ENCODE data around the gene ARHGEF26.

Gene ARHGEF26

GRCh38 chr3:154161806-154162205, 40.6 kb downstream of the ARHGEF26 start:
- no peak for DNase-seq

- no peak for DNase-seq
Measured at GRCh38 chr3:154164387-154164786, 43.2 kb downstream of the ARHGEF26 start.

- DNase-seq = no peak
Measured at GRCh38 chr3:154168998-154169795, 48.0 kb downstream of the ARHGEF26 start.

- no peak for DNase-seq
Measured at GRCh38 chr3:154169796-154170110, 48.6 kb downstream of the ARHGEF26 start.

- no peak for DNase-seq
Measured at GRCh38 chr3:154170300-154170699, 49.1 kb downstream of the ARHGEF26 start.

- DNase-seq = no peak
Measured at GRCh38 chr3:154175041-154175440, 53.9 kb downstream of the ARHGEF26 start.

GRCh38 chr3:154176036-154176435, 54.8 kb downstream of the ARHGEF26 start:
- no peak for DNase-seq

GRCh38 chr3:154177406-154177805, 56.2 kb downstream of the ARHGEF26 start:
- DNase-seq = no peak

DNA sequence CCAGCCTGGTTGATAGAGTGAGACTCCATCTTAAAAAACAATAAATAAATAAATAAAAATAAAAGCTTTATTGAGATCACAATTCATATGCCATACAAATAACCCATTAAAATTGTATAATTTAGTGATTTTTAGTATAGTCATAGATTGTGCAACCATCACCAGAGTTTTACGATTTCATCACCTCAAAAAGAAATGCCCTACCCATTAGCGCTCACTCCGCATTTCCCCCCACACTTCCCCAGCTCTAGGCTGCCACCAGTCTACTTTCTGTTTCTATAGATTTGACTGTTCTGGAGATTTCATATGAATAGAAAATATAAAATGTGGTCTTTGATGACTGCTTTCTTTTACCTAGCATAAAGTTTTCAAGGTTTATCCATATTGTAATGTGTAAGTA, 57.0 kb downstream of the ARHGEF26 start:
- no peak for DNase-seq

- no peak for DNase-seq
Measured at GRCh38 chr3:154180836-154181691, 59.9 kb downstream of the ARHGEF26 start.

GRCh38 chr3:154182322-154182922, 61.2 kb downstream of the ARHGEF26 start:
- DNase-seq = no peak

DNA sequence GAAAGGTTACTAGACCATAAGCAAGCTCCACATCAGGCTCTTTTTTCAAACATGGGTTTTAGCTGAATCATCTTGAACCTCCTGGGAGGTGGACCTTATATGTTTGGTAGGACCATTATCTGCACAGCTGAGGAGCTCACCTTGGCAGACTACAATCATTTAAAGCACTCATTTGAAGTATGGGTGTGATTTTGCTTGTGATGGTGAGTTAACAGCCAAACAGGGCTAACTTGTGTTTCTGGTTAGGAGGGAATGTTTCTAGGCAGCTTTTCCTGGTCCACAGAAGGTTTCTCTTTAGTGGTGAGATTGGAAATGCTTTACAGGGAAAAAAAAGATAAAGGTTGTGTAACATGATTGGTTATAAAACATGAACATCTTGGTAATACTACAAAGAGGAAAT, 61.8 kb downstream of the ARHGEF26 start:
- DNase-seq = no peak

DNA sequence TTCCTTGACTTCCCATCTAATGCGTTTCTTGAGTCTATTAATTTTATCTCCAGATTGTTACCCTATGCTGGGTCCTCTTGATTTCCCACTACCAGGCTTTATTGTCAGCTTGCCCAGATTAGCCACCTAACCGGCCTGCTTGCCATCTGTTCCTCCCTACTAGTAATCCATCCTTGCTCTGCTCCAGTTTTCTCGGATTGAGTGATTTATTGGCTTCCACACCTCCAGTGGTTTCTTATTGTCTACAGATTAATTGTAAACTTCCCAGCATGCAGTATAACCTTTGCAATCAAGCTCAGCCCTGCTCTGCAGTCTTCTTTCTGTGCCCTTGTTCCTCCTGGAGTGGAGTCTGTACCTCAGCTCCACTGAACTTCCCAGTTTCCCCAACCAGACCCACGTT, 63.4 kb downstream of the ARHGEF26 start:
- no peak for DNase-seq

GRCh38 chr3:154188437-154188836, 67.2 kb downstream of the ARHGEF26 start:
- no peak for DNase-seq

DNA sequence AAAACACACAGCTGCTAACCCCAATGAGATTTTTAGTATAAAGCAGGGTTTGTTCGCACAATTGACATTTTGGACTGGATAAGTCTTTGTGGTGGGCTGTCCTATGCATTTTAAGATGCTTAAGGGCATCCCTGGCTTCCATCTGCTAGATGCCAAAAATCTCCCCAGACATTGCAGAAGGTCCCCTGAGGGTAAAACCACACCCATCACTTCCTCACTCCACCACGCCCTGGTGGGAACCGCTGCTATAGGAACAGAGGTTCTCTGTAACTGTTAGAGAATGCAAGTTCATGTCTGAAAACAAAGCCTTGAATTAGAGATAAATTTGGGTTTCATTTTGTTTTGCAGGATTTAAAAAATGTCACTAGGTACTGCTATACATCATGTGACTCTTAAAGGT, 67.7 kb downstream of the ARHGEF26 start:
- DNase-seq = no peak

- DNase-seq = no peak
Measured at GRCh38 chr3:154191520-154191919, 70.3 kb downstream of the ARHGEF26 start.

- no peak for DNase-seq
Measured at GRCh38 chr3:154192225-154192624, 71.0 kb downstream of the ARHGEF26 start.

DNA sequence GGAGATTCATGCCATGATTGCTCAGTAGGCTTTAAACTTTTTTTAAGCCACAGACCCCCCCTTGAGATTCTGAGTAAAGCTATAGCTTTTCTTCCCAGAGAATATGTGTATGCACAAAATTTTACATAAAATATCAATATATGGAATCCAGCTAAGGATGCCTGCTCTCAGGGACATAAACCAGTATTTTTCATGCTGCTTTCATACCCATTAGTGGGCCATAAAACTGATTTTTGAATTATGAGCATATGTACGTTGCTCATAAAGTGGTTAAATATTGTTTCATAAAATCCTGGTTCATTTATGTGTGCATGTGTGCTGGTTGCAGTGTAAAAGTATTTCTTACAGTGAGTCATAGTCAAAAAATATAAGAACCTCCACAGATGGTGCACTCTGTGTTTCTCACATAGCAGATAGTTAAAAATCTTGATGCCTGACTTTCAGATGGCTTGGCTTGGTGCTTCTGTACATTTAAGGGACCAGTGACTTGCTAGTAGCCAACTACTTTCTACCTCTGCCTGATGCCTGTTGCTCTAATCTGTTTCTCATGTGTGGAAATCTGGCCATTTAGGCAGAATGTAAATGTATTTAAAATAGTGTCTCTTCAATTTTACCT, 71.9 kb downstream of the ARHGEF26 start:
- no peak for DNase-seq

DNA sequence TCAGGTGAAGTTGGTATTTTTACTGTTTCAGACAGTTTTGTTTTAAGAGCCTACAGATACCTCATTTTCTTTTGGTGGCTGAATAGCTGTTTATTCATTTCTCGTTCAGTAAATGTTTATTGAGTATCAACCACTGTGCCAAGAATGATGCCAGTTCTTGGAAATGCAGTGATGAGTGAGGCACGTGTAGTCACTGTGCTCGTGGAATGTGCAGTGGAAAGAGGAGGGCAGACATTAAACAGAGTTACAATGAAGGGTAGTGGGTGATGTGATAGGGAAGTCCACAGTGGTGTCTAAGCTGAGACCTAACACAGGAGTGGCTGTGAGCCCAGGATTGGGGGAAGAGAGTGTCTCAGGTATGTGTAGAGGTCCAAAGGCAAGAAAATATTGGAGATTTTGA, 73.7 kb downstream of the ARHGEF26 start:
- DNase-seq = no peak

- DNase-seq = no peak
Measured at GRCh38 chr3:154195620-154196356, 74.6 kb downstream of the ARHGEF26 start.

DNA sequence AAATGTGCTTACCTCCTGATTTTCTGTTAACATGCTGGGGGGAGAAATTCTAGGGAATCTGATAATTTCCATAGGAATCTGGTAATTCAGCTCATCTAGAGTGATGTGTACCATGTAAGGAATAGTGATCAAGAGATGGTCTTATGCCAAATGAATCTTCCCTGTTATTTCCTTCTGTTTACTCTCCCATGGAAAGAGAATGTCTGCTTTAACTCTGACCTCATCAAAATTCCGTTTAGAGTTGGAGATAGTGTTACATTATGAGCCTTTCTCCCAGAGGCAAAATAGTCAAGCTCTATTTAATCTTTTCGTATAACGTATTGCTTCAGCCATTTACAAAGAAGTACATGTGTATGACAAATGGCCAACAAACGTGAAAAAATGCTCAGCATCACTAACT, 76.6 kb downstream of the ARHGEF26 start:
- DNase-seq = no peak

DNA sequence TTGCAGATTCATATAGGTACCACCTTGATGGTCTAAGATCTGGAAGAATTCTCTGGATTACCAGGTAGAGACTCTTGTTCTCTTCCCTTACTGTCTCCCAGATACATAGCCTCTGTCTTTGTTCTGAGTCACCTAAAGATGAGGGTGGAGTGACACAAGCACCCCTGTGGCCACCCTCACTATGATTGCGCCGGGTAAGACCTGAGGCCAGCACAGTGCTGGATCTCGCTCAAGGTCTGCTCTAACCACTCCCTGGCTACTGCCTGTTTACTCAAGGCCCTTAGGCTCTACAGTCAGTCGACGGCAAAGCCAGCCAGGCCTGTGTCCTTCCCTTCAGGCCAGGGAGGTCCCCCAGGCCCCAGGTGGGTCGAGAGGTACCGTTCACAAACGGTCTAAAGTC, 88.3 kb downstream of the ARHGEF26 start:
- no peak for DNase-seq

DNA sequence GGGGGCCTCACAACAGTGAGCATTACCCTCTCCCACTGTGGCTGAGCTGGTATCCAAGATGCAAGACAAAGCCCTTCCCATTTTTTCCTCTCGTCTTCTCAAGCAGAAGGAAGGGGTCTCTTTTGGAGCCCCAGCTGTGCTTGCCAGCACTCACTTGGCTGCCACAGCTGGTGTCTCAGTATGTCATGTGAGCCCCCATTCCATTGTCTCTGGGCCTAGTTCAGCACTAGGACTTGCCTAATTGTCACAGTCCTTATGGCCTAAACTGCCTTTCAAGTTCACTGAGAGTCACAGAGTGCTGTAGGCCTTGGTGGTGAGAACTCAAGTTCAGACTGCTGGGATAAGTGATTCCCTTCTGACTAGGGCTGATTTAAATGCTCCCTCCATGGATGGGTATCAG, 89.8 kb downstream of the ARHGEF26 start:
- DNase-seq = no peak

Data from kidney glomerular epithelial cell (primary cell).